Common myeloid progenitor, CD34-positive (primary cell): ENCODE data around the gene CDH4.

Source experiments
- CTCF ChIA-PET: fragments of 350-600 bp; sonication (Branson Sonifier 250); formaldehyde crosslinking; loops from one replicate; lab custom pipeline; 2021; ENCODE audit warnings: antibody characterized with exemption; lab: Charles Lee
- POLR2A ChIA-PET: fragments of 350-600 bp; sonication (Branson Sonifier 250); formaldehyde crosslinking; loops from one replicate; lab custom pipeline; 2021; ENCODE audit warnings: antibody characterized with exemption; lab: Charles Lee
- DNase-seq, 3 donors: peaks; one replicate each; pipeline versions ENCODE4 v3.0.0 to v3.0.0-alpha.2; 2013
- H3K27ac ChIP-seq, 2 experiments: 1 replicate in 1 of 2; 2 replicates in 1 of 2; pipeline ENCODE4 v1.7.0; 2013; ENCODE audit warnings: inconsistent platforms in 2 of 2, low read length in 2 of 2, mild to moderate bottlenecking in 2 of 2, low read depth in 1 of 2, moderate library complexity in 1 of 2; ENCODE audit not compliant: severe bottlenecking in 2 of 2, insufficient read depth in 1 of 2, poor library complexity in 1 of 2
- H3K27me3 ChIP-seq, 5 experiments: replicated peaks in 2 of 5; 1 replicate in 3 of 5; 2 replicates in 2 of 5; pipeline versions ENCODE4 v1.6.1 to v1.7.0; 2013; ENCODE audit warnings: low read length in 4 of 5, mild to moderate bottlenecking in 2 of 5, moderate library complexity in 2 of 5, inconsistent platforms in 1 of 5; ENCODE audit not compliant: insufficient read depth in 5 of 5, control insufficient read depth in 4 of 5
- H3K36me3 ChIP-seq, 4 experiments: 1 replicate in 2 of 4; 2 replicates in 2 of 4; pipeline versions ENCODE4 v1.6.1 to v1.7.0; 2013; ENCODE audit warnings: low read length in 3 of 4, control low read depth in 1 of 4, mild to moderate bottlenecking in 1 of 4; ENCODE audit not compliant: control insufficient read depth in 4 of 4, insufficient read depth in 4 of 4
- H3K4me1 ChIP-seq, 4 experiments: 1 replicate in 3 of 4; 2 replicates in 1 of 4; pipeline versions ENCODE4 v1.6.1 to v1.7.1; 2013; ENCODE audit warnings: low read length in 3 of 4, mild to moderate bottlenecking in 3 of 4, control low read depth in 1 of 4, inconsistent platforms in 1 of 4, moderate library complexity in 1 of 4; ENCODE audit not compliant: control insufficient read depth in 4 of 4, insufficient read depth in 4 of 4; ENCODE audit errors: control extremely low read depth in 1 of 4
- H3K4me3 ChIP-seq, 7 experiments: 1 replicate in 4 of 7; 2 replicates in 3 of 7; pipeline versions ENCODE4 v1.5.1 to v1.7.0; 2013; ENCODE audit warnings: mild to moderate bottlenecking in 7 of 7, low read length in 6 of 7, moderate library complexity in 6 of 7, inconsistent platforms in 2 of 7, low read depth in 2 of 7, control low read depth in 1 of 7; ENCODE audit not compliant: insufficient read depth in 4 of 7, control insufficient read depth in 1 of 7; ENCODE audit errors: extremely low read depth in 1 of 7
- H3K9me3 ChIP-seq, 5 experiments: 1 replicate in 4 of 5; 2 replicates in 1 of 5; pipeline versions ENCODE4 v1.6.1 to v1.7.1; 2013; ENCODE audit warnings: low read length in 4 of 5, mild to moderate bottlenecking in 2 of 5, inconsistent platforms in 1 of 5, low read depth in 1 of 5, moderate library complexity in 1 of 5; ENCODE audit not compliant: control insufficient read depth in 4 of 5, insufficient read depth in 2 of 5; ENCODE audit errors: control extremely low read depth in 1 of 5
- WGBS: methylation state at CpG from one replicate; pipeline ENCODE4 v1.1.5; 2013; ENCODE audit not compliant: insufficient coverage; 5-methylcytosine and 5-hydroxymethylcytosine counted together

CDH4 gene

GRCh38 chr20:61436283-61436666, 184.2 kb downstream of the CDH4 start:
- H3K4me3 ChIP-seq = no peak overlapping the region
- no peak overlapping the region for H3K27ac ChIP-seq
- no peaks in the 10 kb centered on the region for H3K36me3 ChIP-seq
- H3K9me3 ChIP-seq = peaks cover 0 to 18% (median 0%) of the 10 kb centered on the region in 5 experiments
- POLR2A ChIA-PET = no interaction called here
- H3K4me1 ChIP-seq = peaks cover 0 to 9% (median 0%) of the 10 kb centered on the region in 4 experiments
- CTCF ChIA-PET = no interaction called here
- no peak for DNase-seq
- H3K27me3 ChIP-seq = peaks cover 0 to 33% (median 11%) of the 10 kb centered on the region in 5 experiments
- 86% methylated on average over 1 of the region's 2 CpGs for WGBS

DNA sequence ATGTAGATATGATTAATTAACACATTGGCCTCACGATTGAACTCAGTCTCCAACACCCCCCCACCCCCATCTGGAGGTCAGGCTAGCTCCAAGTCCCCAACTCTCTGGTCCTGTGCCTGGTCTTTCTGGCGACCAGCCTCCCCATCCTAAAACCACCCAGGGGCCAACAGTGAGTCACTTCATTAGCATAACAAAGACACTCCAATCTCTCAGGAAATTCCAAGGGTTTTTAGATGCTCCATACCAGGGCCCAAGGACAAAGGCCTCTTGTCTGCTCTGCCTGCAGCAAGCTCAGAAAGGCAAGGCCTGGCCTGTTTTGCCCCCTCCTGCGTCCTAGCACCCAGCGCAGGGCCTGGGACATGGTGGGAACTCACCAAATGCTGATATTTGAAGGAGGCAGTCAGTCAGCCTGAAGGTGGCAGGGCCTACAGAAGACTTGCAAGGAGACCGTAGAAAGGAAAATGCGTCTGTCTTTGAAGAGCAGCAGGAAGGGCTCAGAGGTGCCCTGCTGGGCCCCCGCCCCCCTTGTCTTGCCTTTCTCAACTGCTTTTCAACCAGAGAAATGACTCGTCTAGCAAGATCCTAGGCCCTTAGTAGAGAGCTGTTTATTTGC, 184.7 kb downstream of the CDH4 start:
- Histone ChIP-seq H3K36me3 (no peaks in the 10 kb centered on the region), H3K4me1 (peaks cover 0 to 9% (median 0%) of the 10 kb centered on the region in 4 experiments), H3K4me3 (peak overlapping the region in 1 of 7 experiments; percentile 7), H3K27ac (no peak overlapping the region), H3K9me3 (peaks cover 0 to 18% (median 0%) of the 10 kb centered on the region in 5 experiments), H3K27me3 (peaks cover 0 to 33% (median 12%) of the 10 kb centered on the region in 5 experiments)
- ChIA-PET CTCF (no interaction called here), POLR2A (no interaction called here)
- 39% methylated on average over 8 of the region's 8 CpGs for WGBS
- DNase-seq = peak in 1 of 3 donors; percentile 4

- WGBS = 36% methylated on average over 28 of the region's 28 CpGs
- H3K36me3 ChIP-seq = no peaks in the 10 kb centered on the region
- H3K4me3 ChIP-seq = peak overlapping the region in 1 of 7 experiments; percentile 7
- H3K27ac ChIP-seq = no peak overlapping the region
- CTCF ChIA-PET = no interaction called here
- H3K4me1 ChIP-seq = peaks cover 0 to 9% (median 0%) of the 10 kb centered on the region in 4 experiments
- H3K9me3 ChIP-seq = peaks cover 0 to 19% (median 0%) of the 10 kb centered on the region in 5 experiments
- peak in 2 of 3 donors; percentile 1 to 16 for DNase-seq
- peaks cover 0 to 33% (median 12%) of the 10 kb centered on the region in 5 experiments for H3K27me3 ChIP-seq
- POLR2A ChIA-PET = no interaction called here
Measured at GRCh38 chr20:61437280-61438206, 185.5 kb downstream of the CDH4 start.

- ChIA-PET CTCF (no interaction called here), POLR2A (no interaction called here)
- no peaks in the 10 kb centered on the region for H3K36me3 ChIP-seq
- peaks cover 0 to 20% (median 0%) of the 10 kb centered on the region in 5 experiments for H3K9me3 ChIP-seq
- peaks cover 0 to 33% (median 9%) of the 10 kb centered on the region in 5 experiments for H3K27me3 ChIP-seq
- WGBS = 49% methylated on average over 2 of the region's 3 CpGs
- DNase-seq = no peak
- no peak overlapping the region for H3K4me3 ChIP-seq
- peaks cover 0 to 9% (median 0%) of the 10 kb centered on the region in 4 experiments for H3K4me1 ChIP-seq
- H3K27ac ChIP-seq = no peak overlapping the region
Measured at GRCh38 chr20:61438285-61438684, 186.2 kb downstream of the CDH4 start.

DNA sequence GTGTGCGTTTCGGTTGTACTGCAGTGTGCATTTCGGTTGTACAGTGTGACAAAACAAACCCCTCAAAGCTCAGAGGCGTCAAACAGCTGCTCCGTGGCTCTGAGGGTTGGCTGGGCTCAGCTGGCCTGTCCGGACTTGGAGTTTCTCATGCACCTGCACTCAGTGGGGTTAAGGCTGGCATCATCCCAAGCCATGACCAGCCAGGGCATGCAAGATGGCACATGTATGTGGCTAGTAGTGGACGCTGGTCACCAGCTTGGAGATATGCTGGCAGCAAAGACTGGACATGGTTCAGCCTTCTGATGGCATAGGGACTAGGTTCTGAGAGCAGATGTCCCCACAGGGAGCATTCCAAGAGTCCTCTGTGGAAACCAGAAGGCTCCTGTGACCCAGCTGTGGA, 187.2 kb downstream of the CDH4 start:
- Histone ChIP-seq H3K9me3 (peaks cover 0 to 17% (median 0%) of the 10 kb centered on the region in 5 experiments), H3K36me3 (no peaks in the 10 kb centered on the region), H3K27ac (no peak overlapping the region), H3K4me3 (no peak overlapping the region), H3K4me1 (peaks cover 0 to 9% (median 0%) of the 10 kb centered on the region in 4 experiments), H3K27me3 (peaks cover 0 to 24% (median 7%) of the 10 kb centered on the region in 5 experiments)
- POLR2A ChIA-PET = no interaction called here
- 100% methylated on average over 7 of the region's 7 CpGs for WGBS
- CTCF ChIA-PET = no interaction called here
- no peak for DNase-seq

DNA sequence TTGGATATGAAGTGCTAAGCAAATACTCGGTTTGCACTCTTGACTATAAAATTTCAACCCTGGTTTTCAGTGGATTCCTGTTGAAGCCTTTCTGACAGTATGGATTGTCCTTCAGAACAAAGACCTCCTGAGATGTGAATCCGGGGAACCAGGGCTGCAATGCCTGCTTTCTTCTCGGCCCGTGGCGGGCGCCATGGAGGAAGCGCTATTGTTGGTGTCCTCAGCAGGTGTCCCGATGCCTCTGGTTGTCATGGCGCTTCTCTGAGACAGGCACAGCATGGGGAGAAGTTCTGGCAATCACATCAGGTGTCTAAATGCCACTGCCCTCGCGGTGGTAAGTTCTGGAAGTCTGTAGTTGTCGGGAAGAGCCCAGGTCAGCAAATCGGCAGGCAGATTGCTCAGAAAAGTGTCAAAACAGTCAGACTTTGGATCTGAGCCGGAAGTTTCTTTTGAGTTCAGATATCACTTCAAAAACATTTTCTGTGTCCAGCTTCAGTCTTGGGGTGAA, 188.5 kb downstream of the CDH4 start:
- no peak overlapping the region for H3K27ac ChIP-seq
- no peak overlapping the region for H3K4me3 ChIP-seq
- ChIA-PET POLR2A (no interaction called here), CTCF (no interaction called here)
- H3K4me1 ChIP-seq = peaks cover 0 to 9% (median 0%) of the 10 kb centered on the region in 4 experiments
- H3K36me3 ChIP-seq = no peaks in the 10 kb centered on the region
- peaks cover 0 to 15% (median 0%) of the 10 kb centered on the region in 5 experiments for H3K9me3 ChIP-seq
- 83% methylated on average over 14 of the region's 14 CpGs for WGBS
- no peak for DNase-seq
- H3K27me3 ChIP-seq = peaks cover 0 to 16% (median 6%) of the 10 kb centered on the region in 5 experiments
